Measurements from ENCODE around the gene SPART.
"Not testable (repeated sequence)": the region's sequence is repeated elsewhere in the genome, so short reads cannot be mapped to it uniquely, and the experiment has no call there.

Gene SPART

GRCh38 chr13:36354842-36355623 lies 8.8 kb upstream of the SPART start:
- no peak for DNase-seq

- DNase-seq = no peak
These were observed 6.8 kb upstream of the SPART start for GRCh38 chr13:36353001-36353400.

- no peak for DNase-seq
These were observed 6.2 kb upstream of the SPART start for GRCh38 chr13:36352350-36352749.

- DNase-seq = no peak
These were observed 1.5 kb upstream of the SPART start for GRCh38 chr13:36347531-36348210.

GRCh38 chr13:36345438-36346221 lies 564 bp downstream of the SPART start:
- DNase-seq = peak in 53 of 56 donors; percentile 3 to 86 (median 57)

GRCh38 chr13:36344886-36345437 lies 1.2 kb downstream of the SPART start:
- no peak for DNase-seq

GRCh38 chr13:36344173-36344572 lies 2.0 kb downstream of the SPART start:
- no peak for DNase-seq

GRCh38 chr13:36343766-36344165 lies 2.4 kb downstream of the SPART start:
- DNase-seq = no peak

GRCh38 chr13:36342715-36343114 lies 3.5 kb downstream of the SPART start:
- DNase-seq = no peak

- DNase-seq = no peak
These were observed 4.5 kb downstream of the SPART start for GRCh38 chr13:36341718-36342117.

- DNase-seq = no peak
These were observed 6.5 kb downstream of the SPART start for GRCh38 chr13:36339600-36340155.

- no peak for DNase-seq
These were observed 8.1 kb downstream of the SPART start for GRCh38 chr13:36337938-36338641.

- no peak for DNase-seq
These were observed 13.2 kb downstream of the SPART start for GRCh38 chr13:36332986-36333385.

GRCh38 chr13:36332255-36332654 lies 13.9 kb downstream of the SPART start:
- DNase-seq = not testable (repeated sequence)

- DNase-seq = no peak
These were observed 14.9 kb downstream of the SPART start for GRCh38 chr13:36331280-36331679.

- no peak for DNase-seq
These were observed 16.8 kb downstream of the SPART start for GRCh38 chr13:36329361-36329760.

GRCh38 chr13:36328821-36329220 lies 17.4 kb downstream of the SPART start:
- no peak for DNase-seq

GRCh38 chr13:36325912-36326311 lies 20.3 kb downstream of the SPART start:
- DNase-seq = no peak

- DNase-seq = not testable (repeated sequence)
These were observed 21.3 kb downstream of the SPART start for GRCh38 chr13:36324881-36325280.

- DNase-seq = no peak
These were observed 22.1 kb downstream of the SPART start for GRCh38 chr13:36323951-36324566.

Data from nucleus accumbens (tissue), 56 donors.